Loucy (cell line): Measurements from ENCODE around the gene OR51B5.

ENCODE experiments used
- H2AFZ ChIP-seq: fragments of 200-600 bp; sonication (generic); 2 replicates; pipeline ENCODE4 v1.6.0; 2016; ENCODE audit warnings: antibody characterized with exemption, mild to moderate bottlenecking, low read length, moderate library complexity
- H3F3A ChIP-seq: fragments of 200-600 bp; 2 replicates; pipeline ENCODE4 v1.6.0; 2016; ENCODE audit warnings: antibody characterized with exemption, low read depth, mild to moderate bottlenecking
- H3K27me3 ChIP-seq: fragments of 200-600 bp; sonication (generic); 2 replicates; pipeline ENCODE4 v1.6.1; 2014; ENCODE audit warnings: low read length, mild to moderate bottlenecking; ENCODE audit not compliant: insufficient read depth, poor library complexity, severe bottlenecking
- H3K36me3 ChIP-seq: fragments of 200-600 bp; sonication (generic); 2 replicates; pipeline ENCODE4 v1.6.1; 2016; ENCODE audit warnings: low read length; ENCODE audit not compliant: insufficient read depth
- H3K4me1 ChIP-seq: fragments of 200-600 bp; sonication (generic); 2 replicates; pipeline ENCODE4 v1.5.1; 2014; ENCODE audit warnings: low read length, mild to moderate bottlenecking; ENCODE audit not compliant: insufficient read depth, poor library complexity, severe bottlenecking
- H3K4me2 ChIP-seq: fragments of 200-600 bp; sonication (generic); 2 replicates; pipeline ENCODE4 v1.6.0; 2014; ENCODE audit warnings: antibody characterized with exemption, low read length, low read depth, mild to moderate bottlenecking; ENCODE audit not compliant: poor library complexity, severe bottlenecking
- H3K4me3 ChIP-seq: fragments of 200-600 bp; sonication (generic); 2 replicates; pipeline ENCODE4 v1.5.1; 2014; ENCODE audit warnings: low read length, mild to moderate bottlenecking, mixed read lengths; ENCODE audit not compliant: poor library complexity, severe bottlenecking
- H3K79me2 ChIP-seq: fragments of 200-600 bp; sonication (generic); 2 replicates; pipeline ENCODE4 v1.6.1; 2014; ENCODE audit warnings: low read length; ENCODE audit not compliant: insufficient read depth
- H3K9ac ChIP-seq: fragments of 200-600 bp; sonication (generic); 2 replicates; pipeline ENCODE4 v1.6.0; 2014; ENCODE audit warnings: mild to moderate bottlenecking, low read depth, low read length, moderate library complexity; ENCODE audit not compliant: poor library complexity, severe bottlenecking
- H3K9me2 ChIP-seq: fragments of 200-600 bp; sonication (generic); replicated peaks from 2 replicates; pipeline ENCODE4 v1.6.1; 2016; ENCODE audit warnings: low read depth, low read length, mixed read lengths
- H3K9me3 ChIP-seq: fragments of 200-600 bp; sonication (generic); 2 replicates; pipeline ENCODE4 v1.6.1; 2014; ENCODE audit warnings: mild to moderate bottlenecking, antibody characterized with exemption, low read length, low read depth; ENCODE audit not compliant: insufficient read depth
- H4K20me1 ChIP-seq: fragments of 200-600 bp; sonication (generic); 2 replicates; pipeline ENCODE4 v1.6.0; 2014; ENCODE audit warnings: antibody characterized with exemption, low read length, mild to moderate bottlenecking; ENCODE audit not compliant: insufficient read depth, poor library complexity, severe bottlenecking
- EZH2phosphoT487 ChIP-seq: fragments of 200-600 bp; IDR thresholded peaks from 2 replicates; pipeline ENCODE4 v1.6.1; 2018; ENCODE audit warnings: antibody characterized with exemption, mild to moderate bottlenecking, moderate library complexity, borderline replicate concordance
- TF ChIP-seq, protein P1 (sequence below): fragments of 200-600 bp; sonication (generic); conservative IDR thresholded peaks from 2 replicates; pipeline ENCODE4 v1.5.1; 2014; ENCODE audit warnings: mild to moderate bottlenecking, antibody characterized with exemption, low read length

The OR51B5 gene

DNA sequence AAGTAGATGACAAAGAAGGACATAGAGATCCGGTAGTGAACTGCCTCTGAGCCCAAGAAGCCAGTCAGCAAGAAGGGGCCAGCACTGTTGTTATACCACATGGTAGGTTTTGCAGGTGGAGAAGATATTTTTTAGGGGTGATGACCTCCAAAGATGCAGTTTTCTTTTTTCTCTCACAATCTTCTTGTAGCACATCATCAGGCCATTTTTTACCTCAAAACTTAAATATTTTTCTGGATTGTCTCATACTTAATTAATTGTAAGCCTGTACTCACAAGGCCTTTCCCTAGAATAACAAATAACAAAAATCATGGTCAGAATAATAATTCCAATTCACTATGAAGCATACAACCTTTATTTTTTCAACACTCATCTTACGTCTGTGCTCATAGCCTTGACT, 41.5 kb downstream of the OR51B5 start, which contains the start of gene OR51B4:
TSS of gene OR51B4 (minus strand) at position 101 of the 400 bp plus-strand sequence. CDS start at position 101, 0 bp downstream.
- H3K9ac ChIP-seq, result no peak within 1 kb of the TSS
- H2AFZ ChIP-seq, result no peak within 1 kb of the TSS
- no peaks in the 10 kb centered on the region for H3K4me1 ChIP-seq
- no peaks in the 10 kb centered on the region for H3F3A ChIP-seq
- H3K4me3 ChIP-seq, result no peak within 1 kb of the TSS
- H4K20me1 ChIP-seq, result no peaks in the 10 kb centered on the region
- TF ChIP-seq EZH2phosphoT487, result no peak
- TF ChIP-seq, protein P1, sequence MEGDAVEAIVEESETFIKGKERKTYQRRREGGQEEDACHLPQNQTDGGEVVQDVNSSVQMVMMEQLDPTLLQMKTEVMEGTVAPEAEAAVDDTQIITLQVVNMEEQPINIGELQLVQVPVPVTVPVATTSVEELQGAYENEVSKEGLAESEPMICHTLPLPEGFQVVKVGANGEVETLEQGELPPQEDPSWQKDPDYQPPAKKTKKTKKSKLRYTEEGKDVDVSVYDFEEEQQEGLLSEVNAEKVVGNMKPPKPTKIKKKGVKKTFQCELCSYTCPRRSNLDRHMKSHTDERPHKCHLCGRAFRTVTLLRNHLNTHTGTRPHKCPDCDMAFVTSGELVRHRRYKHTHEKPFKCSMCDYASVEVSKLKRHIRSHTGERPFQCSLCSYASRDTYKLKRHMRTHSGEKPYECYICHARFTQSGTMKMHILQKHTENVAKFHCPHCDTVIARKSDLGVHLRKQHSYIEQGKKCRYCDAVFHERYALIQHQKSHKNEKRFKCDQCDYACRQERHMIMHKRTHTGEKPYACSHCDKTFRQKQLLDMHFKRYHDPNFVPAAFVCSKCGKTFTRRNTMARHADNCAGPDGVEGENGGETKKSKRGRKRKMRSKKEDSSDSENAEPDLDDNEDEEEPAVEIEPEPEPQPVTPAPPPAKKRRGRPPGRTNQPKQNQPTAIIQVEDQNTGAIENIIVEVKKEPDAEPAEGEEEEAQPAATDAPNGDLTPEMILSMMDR, result no peak
- no peak within 1 kb of the TSS for H3K4me2 ChIP-seq
- no peaks in the 10 kb centered on the region for H3K79me2 ChIP-seq
- no peaks in the 10 kb centered on the region for H3K9me3 ChIP-seq
- H3K9me2 ChIP-seq, result no peaks in the 10 kb centered on the region
- no peaks in the 10 kb centered on the region for H3K36me3 ChIP-seq
- H3K27me3 ChIP-seq, result no peaks in the 10 kb centered on the region

DNA sequence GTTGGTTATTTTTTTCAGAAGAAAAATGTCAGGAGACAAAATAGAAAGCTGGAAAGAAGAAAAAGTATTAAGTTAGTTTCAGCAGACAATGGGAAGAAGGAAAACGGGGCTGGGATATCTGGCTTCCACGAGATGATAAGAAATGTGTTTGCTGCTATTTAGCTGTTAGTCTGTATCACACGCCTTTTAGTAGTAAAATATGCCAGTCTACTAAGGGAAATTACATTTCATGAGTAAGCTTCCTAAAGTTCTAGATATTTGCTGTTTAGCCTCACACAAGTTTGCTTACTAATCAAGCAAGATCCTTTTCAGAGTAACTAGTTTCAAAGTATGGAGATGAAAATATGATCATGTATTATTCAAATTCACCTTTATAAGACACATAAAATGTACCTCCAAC, 43.1 kb downstream of the OR51B5 start:
- no peaks in the 10 kb centered on the region for H3K9me2 ChIP-seq
- H3K9ac ChIP-seq, result no peak overlapping the region
- no peak overlapping the region for H3K4me2 ChIP-seq
- no peaks in the 10 kb centered on the region for H3K9me3 ChIP-seq
- TF ChIP-seq, protein P1, result no peak
- no peak for TF ChIP-seq EZH2phosphoT487
- H3F3A ChIP-seq, result no peaks in the 10 kb centered on the region
- no peaks in the 10 kb centered on the region for H4K20me1 ChIP-seq
- H3K27me3 ChIP-seq, result no peaks in the 10 kb centered on the region
- no peaks in the 10 kb centered on the region for H3K36me3 ChIP-seq
- no peak overlapping the region for H3K4me3 ChIP-seq
- H3K4me1 ChIP-seq, result no peaks in the 10 kb centered on the region
- no peaks in the 10 kb centered on the region for H3K79me2 ChIP-seq
- no peak overlapping the region for H2AFZ ChIP-seq

DNA sequence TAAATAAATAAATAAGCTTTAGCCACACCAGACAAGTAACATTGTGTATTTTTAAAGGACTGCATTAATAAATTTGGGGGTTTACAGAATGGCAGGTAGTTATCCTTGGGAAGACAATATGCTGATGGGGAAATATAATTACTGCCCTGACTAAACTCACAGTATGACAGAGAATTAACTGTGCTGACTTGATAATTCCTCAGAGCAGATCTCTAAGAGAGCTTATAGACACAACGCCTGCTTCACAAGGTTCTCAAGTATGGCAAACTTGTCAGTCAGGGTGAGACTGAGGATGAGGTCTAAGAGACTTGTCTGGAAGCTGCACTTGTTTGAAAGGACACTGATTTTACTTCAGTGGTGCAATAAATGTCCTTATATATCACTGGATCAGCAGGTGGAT, 44.9 kb downstream of the OR51B5 start:
- Histone ChIP-seq H3K9me2 (no peaks in the 10 kb centered on the region), H3K4me3 (no peak overlapping the region), H3K4me2 (no peak overlapping the region), H3F3A (no peaks in the 10 kb centered on the region), H3K4me1 (no peaks in the 10 kb centered on the region), H3K27me3 (no peaks in the 10 kb centered on the region), H3K79me2 (no peaks in the 10 kb centered on the region), H3K9ac (no peak overlapping the region), H2AFZ (no peak overlapping the region), H4K20me1 (no peaks in the 10 kb centered on the region), H3K36me3 (no peaks in the 10 kb centered on the region), H3K9me3 (no peaks in the 10 kb centered on the region)
- TF ChIP-seq, protein P1, result no peak
- no peak for TF ChIP-seq EZH2phosphoT487
